PC-3 (cell line): ENCODE results near the gene ROBO3. TPM values are rescaled to one million over a fixed set of nuclear protein-coding genes. Genes with fewer than 3 reads are reported as not detected.

ENCODE experiments used
- ATAC-seq: fragments of 200-7000 bp; cut with Tn5 transposase; 2 replicates; pipeline ENCODE4 v1.9.1; 2020; ENCODE audit warnings: mild to moderate bottlenecking, moderate library complexity
- BruUV-seq: library from RNA; stranded (reverse); fragments of 400-500 nt; replicated peaks from 2 replicates; lab custom pipeline; 2021; lab: Mats Ljungman, UMichigan
- CTCF ChIA-PET: fragments of 300-600 bp; sonication (Branson Sonifier 250); formaldehyde crosslinking; loops from one replicate; lab custom pipeline; 2022; ENCODE audit warnings: antibody characterized with exemption; lab: Charles Lee
- POLR2A ChIA-PET: fragments of 300-600 bp; sonication (Branson Sonifier 250); formaldehyde crosslinking; loops from one replicate; lab custom pipeline; 2022; ENCODE audit warnings: antibody characterized with exemption; ENCODE audit not compliant: unreplicated experiment; lab: Charles Lee
- DNase-seq: peaks from one replicate; pipeline ENCODE4 v3.0.0-alpha.2; 2015
- H2AFZ ChIP-seq: fragments of 300-600 bp; sonication (generic); 2 replicates; pipeline ENCODE4 v1.6.0; 2016; ENCODE audit warnings: antibody characterized with exemption, low read length
- H3F3A ChIP-seq: fragments of 300-600 bp; sonication (generic); one replicate; pipeline ENCODE4 v1.6.0; 2017; ENCODE audit warnings: antibody characterized with exemption, low read length, control low read depth, mild to moderate bottlenecking; ENCODE audit not compliant: unreplicated experiment
- H3K27ac ChIP-seq: fragments of 300-600 bp; sonication (generic); 2 replicates; pipeline ENCODE4 v1.5.1; 2016; ENCODE audit warnings: mild to moderate bottlenecking, low read length
- H3K27me3 ChIP-seq: fragments of 300-600 bp; sonication (generic); 2 replicates; pipeline ENCODE4 v1.6.1; 2016; ENCODE audit warnings: low read length, mixed read lengths
- H3K36me3 ChIP-seq: fragments of 300-600 bp; sonication (generic); 2 replicates; pipeline ENCODE4 v1.6.1; 2016; ENCODE audit warnings: low read depth, mixed run types, low read length, mixed read lengths
- H3K4me1 ChIP-seq: fragments of 300-600 bp; sonication (generic); 2 replicates; pipeline ENCODE4 v1.5.1; 2016; ENCODE audit warnings: low read length; ENCODE audit not compliant: insufficient read depth
- H3K4me2 ChIP-seq: fragments of 300-600 bp; sonication (generic); 2 replicates; pipeline ENCODE4 v1.6.0; 2016; ENCODE audit warnings: low read length
- H3K4me3 ChIP-seq: fragments of 300-600 bp; sonication (generic); 2 replicates; pipeline ENCODE4 v1.5.1; 2016; ENCODE audit warnings: mild to moderate bottlenecking, low read length, mixed read lengths
- H3K79me2 ChIP-seq: fragments of 300-600 bp; sonication (generic); 2 replicates; pipeline ENCODE4 v1.6.1; 2017; ENCODE audit warnings: low read length, mixed read lengths
- H3K9ac ChIP-seq: fragments of 300-600 bp; sonication (generic); 2 replicates; pipeline ENCODE4 v1.6.0; 2016; ENCODE audit warnings: mild to moderate bottlenecking, low read length
- H3K9me2 ChIP-seq: fragments of 300-600 bp; sonication (generic); replicated peaks from 2 replicates; pipeline ENCODE4 v1.6.1; 2016; ENCODE audit warnings: mixed run types, low read length, mixed read lengths
- H3K9me3 ChIP-seq: fragments of 300-600 bp; sonication (generic); 2 replicates; pipeline ENCODE4 v1.6.1; 2016; ENCODE audit warnings: low read length, mixed read lengths
- H4K20me1 ChIP-seq: fragments of 300-600 bp; sonication (generic); 2 replicates; pipeline ENCODE4 v1.6.1; 2016; ENCODE audit warnings: low read length, mixed read lengths
- CTCF ChIP-seq: fragments of 300-600 bp; sonication (generic); conservative IDR thresholded peaks from 2 replicates; pipeline ENCODE4 v1.5.1; 2017; ENCODE audit warnings: antibody characterized with exemption, low read depth, mild to moderate bottlenecking, low read length
- EZH2 ChIP-seq: fragments of 300-600 bp; sonication (generic); IDR thresholded peaks from one replicate; pipeline ENCODE4 v1.6.1; 2017; ENCODE audit warnings: antibody characterized with exemption, mild to moderate bottlenecking, low read length; ENCODE audit not compliant: unreplicated experiment
- EZH2phosphoT487 ChIP-seq: fragments of 300-600 bp; sonication (generic); IDR thresholded peaks from 2 replicates; pipeline ENCODE4 v1.6.1; 2018; ENCODE audit warnings: mild to moderate bottlenecking, antibody characterized with exemption, low read length, borderline replicate concordance
- intact Hi-C: fragments of 100-400 bp; cut with micrococcal nuclease; formaldehyde crosslinking; loops from 2 replicates; pipeline ENCODE4 v1.9.0; 2023
- total RNA-seq: library from RNA; depleted of rRNA; stranded (reverse); fragments of >200 nt; gene quantifications from 2 replicates; pipeline ENCODE4 v1.2.3, GENCODE V29; 2014

Gene ROBO3
- total RNA-seq, 1 experiment from 2014 or later: 18.5 TPM

GRCh38 chr11:124835918-124836317, 29.3 kb upstream of the ROBO3 start:
- Histone ChIP-seq H3K36me3 (no peaks in the 10 kb centered on the region), H4K20me1 (no peaks in the 10 kb centered on the region), H3K9me2 (no peaks in the 10 kb centered on the region), H3K4me2 (peak overlapping the region; percentile 40), H3K4me3 (no peak overlapping the region), H3K9me3 (no peaks in the 10 kb centered on the region), H3K27ac (peak overlapping the region; percentile 57), H3K27me3 (peaks cover 21% of the 10 kb centered on the region), H3F3A (no peaks in the 10 kb centered on the region), H2AFZ (peak overlapping the region; percentile 74), H3K9ac (no peak overlapping the region; the same call in 1 of the 2 replicates), H3K4me1 (peaks cover 57% of the 10 kb centered on the region), H3K79me2 (no peaks in the 10 kb centered on the region)
- intact Hi-C loops: no loop called here
- POLR2A ChIA-PET: interaction anchor here (0.6 kb wide), 3 partner anchors 13 to 73 kb away, joined by 3 to 4 read pairs (median 3); no protein-coding TSS in a partner anchor
- CTCF ChIA-PET: interaction anchor here (0.7 to 1.5 kb wide), 6 partner anchors 36 to 1223 kb away, joined by 3 to 50 read pairs (median 10); partner anchors contain the start of genes ESAM and MSANTD2
- ATAC-seq: no peak
- no TSS peak for BruUV-seq
- TF ChIP-seq EZH2phosphoT487: no peak
- no peak for TF ChIP-seq EZH2
- TF ChIP-seq CTCF: no peak
- DNase-seq: peak; percentile 6

DNA sequence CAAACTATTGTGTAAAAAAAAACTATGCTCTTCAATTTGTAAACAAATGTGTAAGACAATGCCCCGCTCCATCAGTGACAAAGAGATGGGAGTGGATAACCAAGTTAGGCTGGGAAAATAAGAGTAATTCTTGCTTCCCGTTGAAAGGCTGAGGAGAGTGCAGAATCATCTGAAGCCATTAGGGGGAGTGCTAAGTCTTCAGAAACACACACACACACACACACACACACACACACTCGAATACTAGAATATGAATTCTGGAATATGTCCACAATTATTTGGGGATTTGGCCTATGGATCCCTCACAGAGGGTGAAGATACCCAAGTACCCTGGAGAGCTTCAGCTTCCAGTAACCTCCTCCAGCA, 27.8 kb upstream of the ROBO3 start:
- Histone ChIP-seq H4K20me1 (no peaks in the 10 kb centered on the region), H3K9ac (no peak overlapping the region), H2AFZ (peak overlapping the region; percentile 13; the same call in 1 of the 2 replicates), H3K4me3 (peak overlapping the region; percentile 20), H3K27ac (no peak overlapping the region), H3K4me1 (peaks cover 58% of the 10 kb centered on the region), H3K9me2 (no peaks in the 10 kb centered on the region), H3F3A (no peaks in the 10 kb centered on the region), H3K9me3 (no peaks in the 10 kb centered on the region), H3K36me3 (no peaks in the 10 kb centered on the region), H3K79me2 (no peaks in the 10 kb centered on the region), H3K27me3 (peaks cover 36% of the 10 kb centered on the region), H3K4me2 (peak overlapping the region; percentile 65)
- ATAC-seq: peak; percentile 21
- no peak for TF ChIP-seq EZH2phosphoT487
- TF ChIP-seq CTCF: peak; percentile 69
- POLR2A ChIA-PET: interaction anchor here (1.0 kb wide), 1 partner anchor 38 kb away, joined by 3 read pairs; the partner anchor contains the start of gene MSANTD2
- CTCF ChIA-PET: interaction anchor here (1.4 to 1.5 kb wide), 3 partner anchors 74 to 91 kb away, joined by 3 to 50 read pairs (median 10); partner anchors contain the start of gene ESAM
- intact Hi-C loops: loop anchor here (1.0 kb wide), 9 partner anchors 30 to 193 kb away; partner anchors contain the start of genes CCDC15, SIAE and SPA17
- DNase-seq: peak; percentile 93
- BruUV-seq: no TSS peak

DNA sequence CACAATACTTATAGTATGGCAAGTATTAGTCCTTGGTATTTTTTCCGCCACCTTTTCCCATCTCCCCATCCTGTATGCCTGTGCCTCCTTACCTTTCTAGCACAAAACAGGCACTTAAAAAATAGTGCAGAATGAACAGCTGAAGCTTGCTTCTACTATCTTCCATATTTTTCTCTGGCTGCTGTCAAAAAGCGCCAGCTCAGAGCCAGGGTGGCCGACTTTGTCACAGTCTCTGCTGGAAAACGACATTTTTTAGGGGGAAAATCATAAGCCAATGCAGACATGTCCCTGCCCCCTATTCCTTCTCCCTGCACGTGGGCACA, 26.5 kb upstream of the ROBO3 start:
- Histone ChIP-seq H3K9me2 (no peaks in the 10 kb centered on the region), H3K36me3 (no peaks in the 10 kb centered on the region), H3K9ac (no peak overlapping the region), H4K20me1 (no peaks in the 10 kb centered on the region), H3K27me3 (peaks cover 49% of the 10 kb centered on the region), H3K4me3 (peak overlapping the region; percentile 65), H3K4me1 (peaks cover 48% of the 10 kb centered on the region), H3F3A (no peaks in the 10 kb centered on the region), H3K79me2 (no peaks in the 10 kb centered on the region), H2AFZ (peak overlapping the region; percentile 83), H3K4me2 (peak overlapping the region; percentile 87), H3K9me3 (no peaks in the 10 kb centered on the region), H3K27ac (no peak overlapping the region)
- ATAC-seq (no peak), DNase-seq (no peak)
- intact Hi-C loops: no loop called here
- BruUV-seq: no TSS peak
- CTCF ChIA-PET: no interaction called here
- TF ChIP-seq EZH2phosphoT487: no peak
- no peak for TF ChIP-seq EZH2
- TF ChIP-seq CTCF: no peak
- POLR2A ChIA-PET: no interaction called here
